Activated T-cell treated with anti-CD3 and anti-CD28 coated beads, Interleukin-2, amount 50 U/mL, for 1 hour (primary cell): ENCODE data around the gene FLNB.

Experiments used
- DNase-seq: peaks from one replicate; pipeline ENCODE4 v3.0.0-alpha.2; 2020

The FLNB gene

DNA sequence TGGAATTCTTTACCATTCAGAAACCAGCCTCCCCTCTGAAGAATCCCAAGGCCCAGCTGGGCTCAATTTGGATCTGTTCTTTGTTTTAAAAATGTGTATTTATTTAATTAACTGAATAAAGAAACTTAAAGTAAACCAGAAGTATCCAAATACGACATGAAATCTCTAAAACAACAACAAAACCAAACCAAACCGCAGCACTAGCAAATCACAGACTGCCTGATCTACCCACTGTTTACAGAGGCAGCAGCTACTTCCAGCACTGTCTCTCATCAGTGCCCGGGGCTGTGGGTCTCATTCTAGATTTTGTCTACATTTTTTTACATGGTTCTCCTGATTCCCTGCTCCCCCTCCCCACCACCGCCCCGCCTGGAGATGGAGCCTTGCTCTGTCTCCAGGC, 2.3 kb downstream of the FLNB start:
- no peak for DNase-seq

DNA sequence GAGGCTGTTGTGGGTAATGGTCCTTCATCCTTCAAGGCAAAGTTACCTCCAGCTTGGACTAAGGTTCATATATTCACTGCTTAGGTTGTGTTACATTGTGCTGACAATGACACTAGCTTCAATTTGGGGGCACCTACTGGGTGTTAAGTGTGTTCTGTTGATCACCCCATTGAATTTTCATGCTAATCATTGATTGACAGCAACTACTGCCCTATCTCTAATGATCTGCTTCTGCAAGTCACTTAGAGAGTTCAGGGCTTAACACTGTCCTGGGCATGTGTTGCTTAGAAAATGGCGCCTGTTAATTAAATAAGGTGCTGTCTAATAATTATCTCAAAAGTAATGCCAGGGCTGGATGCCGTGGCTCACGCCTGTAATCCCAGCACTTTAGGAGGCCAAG, 3.4 kb downstream of the FLNB start:
- DNase-seq = no peak

DNA sequence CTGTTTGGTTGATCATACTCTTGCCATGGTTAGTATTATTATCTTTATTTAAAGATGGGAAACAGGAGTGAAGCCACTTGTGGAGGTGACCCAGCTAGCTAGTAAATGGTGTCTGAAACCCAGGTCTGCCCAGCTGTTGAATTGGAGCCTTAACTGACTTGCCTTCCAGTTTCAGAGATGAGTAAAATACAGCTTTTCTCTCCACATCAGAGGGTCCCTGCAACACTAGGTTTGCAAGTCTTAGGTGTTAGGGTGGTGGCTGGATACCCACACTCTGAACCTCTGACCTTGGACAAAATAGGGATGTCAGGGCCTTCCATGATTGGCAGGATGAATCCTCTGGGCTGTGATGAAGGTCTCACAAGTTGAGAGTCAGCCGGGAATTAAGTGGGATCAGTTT, 4.1 kb downstream of the FLNB start:
- DNase-seq = no peak

DNA sequence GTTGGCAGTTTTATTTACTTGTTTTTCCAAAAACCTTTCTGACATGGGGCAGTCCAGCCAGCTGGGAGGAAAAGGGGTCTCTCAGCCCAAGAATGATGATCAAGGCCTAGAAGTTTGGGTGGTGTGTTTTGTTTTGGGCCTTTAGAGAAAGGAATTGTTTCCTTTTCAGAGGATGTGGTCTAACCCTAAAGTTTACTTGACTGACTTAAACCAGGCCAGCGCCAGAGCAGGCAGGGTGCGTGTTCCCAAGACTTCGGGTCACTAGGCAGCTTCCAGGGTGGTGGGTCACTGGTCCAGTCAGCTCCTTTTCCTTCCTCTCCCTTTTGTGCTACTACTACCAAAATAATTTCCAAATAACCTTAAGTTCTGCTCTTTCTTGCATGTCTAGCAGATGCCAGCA, 4.9 kb downstream of the FLNB start:
- DNase-seq = no peak

DNA sequence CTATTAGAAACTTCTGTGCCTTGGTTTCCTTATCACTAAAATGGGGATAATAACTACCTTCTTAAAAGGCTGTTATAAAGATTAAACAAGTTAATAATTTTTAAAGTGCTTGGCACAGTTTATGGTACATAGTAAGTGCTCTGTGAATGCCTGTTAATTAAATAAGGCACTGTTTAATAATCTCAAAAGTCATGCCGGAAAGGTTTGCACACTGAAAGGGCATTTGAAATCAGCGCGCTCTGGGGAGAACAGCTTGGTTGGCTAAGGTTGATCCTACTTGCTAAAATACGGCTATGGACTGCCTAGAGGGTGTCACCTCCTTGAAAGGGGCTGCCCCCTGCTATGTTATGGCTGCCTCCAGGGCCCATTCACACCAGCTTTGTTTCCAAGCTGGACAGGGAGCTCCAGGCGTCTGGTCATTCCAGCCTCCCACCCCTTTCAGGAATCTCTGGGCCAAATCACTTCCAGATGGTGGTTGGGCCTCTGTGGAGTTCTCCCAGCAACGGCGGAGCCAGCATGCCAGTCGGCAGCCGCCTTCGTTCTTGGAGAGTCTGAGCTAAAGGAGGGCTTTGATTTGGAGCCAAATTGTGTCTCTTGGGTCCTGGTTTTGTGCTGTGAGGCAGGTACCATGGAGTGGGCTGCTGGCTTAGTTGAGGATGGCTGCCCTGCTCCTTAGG, 5.9 kb downstream of the FLNB start:
- DNase-seq = no peak

DNA sequence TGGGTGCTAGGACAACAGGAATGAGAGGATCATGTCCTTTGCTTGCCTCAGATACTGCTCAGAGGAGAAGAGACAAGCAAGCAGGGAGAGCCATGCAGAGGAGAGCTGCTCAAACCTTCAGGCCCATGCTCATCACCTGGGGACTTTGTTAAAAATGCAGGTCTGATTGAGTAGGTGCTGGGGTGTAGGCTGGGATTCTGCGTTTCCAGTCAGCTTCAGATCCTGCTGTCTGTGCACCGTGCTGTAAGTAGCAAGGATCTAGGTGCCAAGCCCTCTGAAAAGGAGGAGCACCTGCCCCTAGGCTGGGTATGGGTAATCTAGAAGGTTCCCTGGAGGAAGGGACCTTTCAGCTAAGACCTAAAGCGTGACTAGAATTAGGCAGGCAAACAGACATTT, 7.3 kb downstream of the FLNB start:
- no peak for DNase-seq

DNA sequence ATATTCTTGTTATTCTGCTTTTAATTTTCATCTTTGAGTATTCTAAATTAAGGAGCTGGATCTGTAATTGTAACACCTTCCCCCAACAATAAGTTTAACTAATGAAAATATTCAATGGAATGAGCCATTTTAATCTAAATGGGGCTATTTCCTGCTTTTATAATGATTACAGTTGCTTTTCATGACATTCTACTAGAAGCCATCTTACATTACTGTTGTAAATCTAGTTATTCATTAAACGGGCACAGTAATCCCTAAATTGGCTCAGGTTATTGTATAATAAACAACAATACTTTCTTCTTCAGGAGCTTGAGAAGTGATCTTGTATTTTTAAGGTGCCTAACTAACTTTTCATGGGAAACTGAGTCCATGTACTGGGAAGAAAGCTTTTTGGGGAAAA, 8.5 kb downstream of the FLNB start:
- DNase-seq = no peak

DNA sequence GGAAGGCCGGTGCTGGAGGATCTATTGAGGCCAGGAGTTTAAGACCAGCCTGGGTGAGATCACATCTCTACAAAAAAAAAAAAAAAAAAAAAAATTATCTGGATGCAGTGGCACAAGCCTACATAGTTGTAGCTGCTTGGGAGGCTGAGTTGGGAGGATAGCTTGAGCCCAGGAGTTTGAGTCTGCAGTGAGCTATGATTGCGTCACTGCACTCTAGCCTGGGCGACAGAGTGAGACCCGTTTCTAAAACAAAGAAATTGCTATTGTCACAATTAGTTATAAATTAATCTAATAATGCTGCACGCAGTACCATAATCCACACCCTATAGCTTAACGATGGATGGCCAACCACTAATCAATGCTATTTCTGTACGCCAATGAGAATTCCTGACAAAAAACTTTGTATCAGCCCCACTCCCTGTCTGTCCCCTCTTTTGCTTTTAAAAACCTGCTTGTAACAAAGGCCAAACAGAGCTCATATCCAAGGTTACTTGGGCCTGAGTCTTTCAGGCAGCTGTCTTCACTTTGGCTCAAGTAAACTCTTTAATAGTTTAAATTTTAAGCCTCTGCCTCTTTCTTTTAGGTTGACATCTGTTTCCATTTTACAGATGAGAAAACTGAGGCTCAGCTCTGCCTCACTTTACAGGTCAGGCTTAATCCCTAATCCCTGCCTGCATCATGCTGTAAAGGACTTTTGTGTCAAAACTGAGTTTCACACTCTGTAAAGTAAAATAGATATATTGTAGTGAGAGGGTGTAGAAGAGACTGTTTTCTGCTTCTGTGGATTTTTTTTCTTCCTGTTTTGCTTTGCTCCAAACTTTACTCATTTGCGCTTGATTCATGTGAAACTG, 10.9 kb downstream of the FLNB start:
- DNase-seq = no peak

DNA sequence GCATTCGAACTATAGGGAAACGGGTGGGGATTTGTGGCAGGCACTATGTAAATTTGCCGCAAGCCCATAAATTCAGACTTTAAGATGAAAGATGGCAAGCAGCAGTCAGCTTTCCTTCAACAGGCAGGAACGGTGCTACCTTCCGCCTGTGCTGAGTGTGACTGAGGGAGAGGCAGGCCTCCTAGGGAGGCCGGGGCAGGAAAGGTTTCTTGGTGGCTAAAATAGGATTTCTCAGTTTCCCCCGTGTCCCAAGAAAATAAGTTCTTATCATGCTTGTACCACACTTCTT, 12.5 kb downstream of the FLNB start:
- no peak for DNase-seq

DNA sequence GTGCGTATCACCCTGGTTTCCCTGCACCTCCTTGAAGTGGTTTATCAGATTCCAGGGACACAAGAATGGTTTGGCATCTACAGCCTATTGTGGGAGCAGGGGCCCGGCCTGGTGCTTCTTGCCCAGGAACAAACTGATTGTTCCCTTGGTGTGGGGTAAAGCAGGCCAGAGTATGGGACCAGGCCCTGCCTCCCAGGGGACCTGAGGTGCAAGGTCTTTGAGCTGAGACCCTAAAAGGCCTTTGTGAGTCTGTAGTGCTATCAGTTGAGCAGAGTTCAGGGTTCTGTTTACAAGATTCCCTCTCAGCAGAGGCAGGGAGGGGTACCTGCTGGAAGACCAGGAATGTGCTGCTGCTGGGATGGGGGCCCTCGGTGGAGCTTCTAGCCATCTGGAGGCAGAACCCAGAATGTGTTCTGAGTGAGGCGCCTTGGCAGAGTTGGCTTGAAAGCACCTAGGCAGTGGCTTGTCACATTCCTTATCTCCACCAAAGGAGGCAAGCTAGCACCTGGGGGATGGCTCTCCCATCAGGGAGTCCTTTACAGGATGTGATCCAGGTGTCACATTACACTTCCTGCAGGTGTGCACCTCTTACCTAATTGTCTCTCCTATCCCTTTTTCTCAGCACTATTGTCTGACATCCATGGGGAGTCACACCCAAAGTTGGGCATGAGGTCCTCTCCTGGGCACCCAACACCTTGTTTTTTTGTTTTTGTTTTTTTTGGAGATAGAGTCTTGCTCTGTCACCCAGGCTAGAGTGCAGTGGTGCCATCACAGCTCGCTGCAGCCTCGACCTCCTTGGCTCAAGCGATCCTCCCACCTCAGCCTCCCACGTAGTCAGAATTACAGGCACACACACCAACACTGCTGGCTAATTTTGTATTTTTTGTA, 13.1 kb downstream of the FLNB start:
- DNase-seq = no peak

DNA sequence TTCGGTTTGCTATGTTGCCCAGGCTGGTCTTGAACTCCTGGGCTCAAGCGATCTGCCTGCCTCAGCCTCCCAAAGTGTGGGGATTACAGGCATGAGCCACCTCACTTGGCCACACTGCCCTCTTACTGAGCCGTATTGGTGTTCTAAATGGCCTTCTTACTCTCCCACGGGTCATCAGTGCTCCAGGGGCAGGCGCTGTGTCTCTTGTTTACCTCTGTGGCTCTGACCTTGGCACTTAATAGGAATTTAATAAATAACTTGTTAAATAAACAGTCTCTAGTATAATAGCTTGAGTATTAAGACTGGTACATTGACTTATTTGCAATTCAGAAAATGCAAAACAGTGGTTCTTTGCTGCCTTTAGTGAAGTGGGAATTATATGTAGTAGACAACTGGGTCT, 13.7 kb downstream of the FLNB start:
- no peak for DNase-seq

DNA sequence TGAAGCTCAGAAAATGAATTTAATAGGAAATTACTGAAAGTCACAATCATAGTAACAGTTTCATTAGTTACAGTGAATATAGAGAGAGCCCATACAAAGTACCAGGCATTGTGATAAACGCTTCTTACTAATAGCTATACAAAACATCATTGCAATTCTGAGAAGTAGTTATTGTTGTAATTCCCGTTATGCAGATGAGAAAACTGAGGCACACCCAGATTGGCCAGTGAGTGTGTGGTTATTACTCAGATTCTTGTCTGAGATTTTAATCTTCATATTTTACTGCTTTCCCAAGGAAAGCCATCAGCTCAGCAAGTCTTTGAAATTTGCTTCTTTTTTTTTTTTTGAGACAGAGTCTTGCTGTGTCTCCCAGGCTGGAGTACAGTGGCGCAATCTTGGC, 14.3 kb downstream of the FLNB start:
- DNase-seq = no peak

DNA sequence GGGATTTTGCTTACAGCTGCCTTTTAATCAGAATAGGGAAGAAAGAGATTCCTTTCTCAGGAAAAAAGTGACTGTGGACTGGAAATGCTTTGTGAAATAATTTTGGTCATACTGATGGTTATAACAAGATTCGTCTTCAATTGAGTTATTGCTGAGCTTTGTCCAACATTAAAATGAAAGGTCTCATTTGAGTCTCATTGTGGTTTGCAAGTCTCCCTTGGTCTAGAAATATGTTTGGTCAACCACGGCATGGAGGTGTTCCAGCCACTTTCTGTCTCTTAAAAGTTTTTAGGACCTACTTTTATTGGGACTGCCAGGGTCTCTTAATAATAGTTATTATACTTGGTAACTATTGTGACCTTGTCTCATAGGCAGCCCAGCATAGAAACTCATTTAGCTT, 15.3 kb downstream of the FLNB start:
- DNase-seq = no peak

DNA sequence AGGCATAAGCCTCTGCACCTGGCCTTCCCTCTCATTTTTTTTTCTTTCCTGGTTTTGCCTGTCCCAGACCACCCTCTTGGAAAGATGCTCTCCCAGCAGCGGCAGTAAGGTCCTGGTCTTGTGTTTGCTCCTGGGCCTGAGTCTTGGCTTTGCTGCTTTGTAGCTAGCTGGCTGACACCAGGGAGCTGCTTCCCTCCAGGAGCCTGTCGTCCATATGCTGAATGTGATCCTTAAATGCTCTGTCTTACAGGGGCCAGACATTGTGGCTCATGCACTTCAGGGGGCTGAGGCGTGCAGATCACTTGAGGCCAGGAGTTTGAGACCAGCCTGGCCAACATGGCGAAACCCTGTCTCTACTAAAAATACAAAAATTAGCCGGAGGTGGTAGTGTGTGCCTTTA, 17.2 kb downstream of the FLNB start:
- no peak for DNase-seq

DNA sequence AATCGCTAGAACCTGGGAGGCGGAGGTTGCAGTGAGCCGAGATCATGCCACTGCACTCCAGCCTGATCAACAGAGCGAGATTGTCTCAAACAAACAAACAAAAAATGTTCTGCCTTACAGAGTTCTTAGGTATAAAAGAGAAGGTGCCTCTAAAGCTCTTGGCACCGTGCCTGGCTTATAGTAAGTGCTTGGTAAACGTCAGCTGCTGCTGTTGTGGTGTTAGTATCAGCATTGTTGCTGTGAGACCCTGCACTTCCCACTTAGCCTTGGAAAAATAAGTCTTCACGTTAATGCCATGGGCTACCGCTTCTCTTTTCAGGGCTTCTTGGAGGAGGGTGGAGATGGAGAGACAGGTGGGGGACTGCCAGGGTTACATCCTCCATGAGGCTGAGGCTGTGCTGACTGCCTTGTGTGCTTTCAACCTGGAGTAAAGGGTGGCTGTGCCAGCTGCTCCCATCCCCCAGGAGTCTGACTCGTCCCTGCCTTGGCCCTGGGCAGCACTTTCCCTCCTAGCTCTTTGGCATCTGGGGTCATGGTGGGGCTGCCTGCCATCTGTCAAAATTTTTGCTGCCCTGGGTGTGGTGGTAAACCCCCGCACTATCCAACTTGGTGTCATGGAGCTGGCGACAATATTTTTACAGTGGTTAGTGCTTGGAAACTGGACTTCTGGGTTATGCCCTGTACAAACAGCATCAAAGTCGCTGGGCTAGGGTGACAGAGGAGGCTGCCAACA, 17.8 kb downstream of the FLNB start:
- DNase-seq = no peak

DNA sequence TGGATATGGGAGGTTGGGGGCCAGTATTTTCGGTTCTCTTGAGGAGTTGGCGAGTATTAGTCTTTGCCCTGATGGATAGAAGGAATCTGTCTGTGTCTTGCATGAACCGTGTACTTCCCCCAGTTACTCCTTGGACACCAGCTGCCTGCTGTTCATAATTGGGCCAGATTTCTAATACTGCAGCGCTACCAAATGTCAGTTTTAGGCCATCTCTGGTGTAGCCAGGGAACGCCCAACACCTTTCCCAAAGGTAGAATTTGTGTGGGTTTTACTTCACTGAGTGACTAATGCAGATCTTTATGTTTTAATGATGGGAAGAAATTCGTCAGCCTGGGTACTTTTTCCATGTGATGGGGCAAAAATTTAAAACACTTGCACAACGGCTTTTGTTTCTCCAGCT, 18.4 kb downstream of the FLNB start:
- no peak for DNase-seq

DNA sequence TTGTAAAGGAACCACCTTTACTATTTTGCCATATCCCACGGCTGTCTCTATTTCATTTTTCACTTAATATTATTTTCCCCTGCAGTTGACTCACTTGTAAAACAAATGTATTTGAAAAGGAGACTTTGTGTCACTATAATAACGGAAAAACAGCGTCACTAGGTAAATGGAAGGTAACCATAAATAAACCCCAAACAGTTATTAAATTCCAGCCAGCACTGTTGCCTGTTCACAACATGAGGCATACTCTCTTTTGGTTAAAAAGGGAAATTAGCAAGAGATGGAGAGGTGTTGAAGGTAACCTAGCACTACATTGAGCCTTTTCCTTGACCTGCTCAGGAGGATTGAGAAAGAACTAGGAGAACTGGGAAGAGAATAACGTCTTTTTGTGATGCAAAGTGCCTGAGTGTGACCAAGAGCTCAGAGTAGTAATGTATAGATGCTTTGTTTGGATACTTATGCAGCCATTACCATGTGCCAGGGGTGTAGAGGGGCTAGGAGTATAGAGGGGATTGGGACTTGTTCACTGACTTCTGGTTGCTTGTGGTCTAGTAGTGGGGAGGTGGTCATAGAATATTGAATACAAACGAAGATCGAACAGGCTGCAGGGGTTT, 19.6 kb downstream of the FLNB start:
- DNase-seq = no peak

DNA sequence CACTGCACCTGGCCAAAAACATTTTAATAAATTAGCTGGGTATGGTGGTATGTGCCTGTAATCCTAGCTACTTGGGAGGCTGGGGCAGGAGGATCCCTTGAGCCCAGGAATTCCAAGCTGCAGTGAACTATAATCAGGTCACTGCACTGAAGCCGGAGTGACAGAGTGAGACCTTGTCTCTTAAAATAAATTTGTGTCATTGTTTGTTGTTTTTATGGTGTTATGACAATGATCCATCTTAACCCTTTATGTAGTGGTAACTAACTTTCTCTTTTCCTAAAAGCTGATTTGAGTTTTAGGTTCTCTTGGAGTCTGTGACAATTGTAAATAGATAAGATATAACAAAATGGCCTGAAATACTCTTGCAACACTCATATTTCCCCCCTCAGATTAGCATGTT, 20.7 kb downstream of the FLNB start:
- no peak for DNase-seq

DNA sequence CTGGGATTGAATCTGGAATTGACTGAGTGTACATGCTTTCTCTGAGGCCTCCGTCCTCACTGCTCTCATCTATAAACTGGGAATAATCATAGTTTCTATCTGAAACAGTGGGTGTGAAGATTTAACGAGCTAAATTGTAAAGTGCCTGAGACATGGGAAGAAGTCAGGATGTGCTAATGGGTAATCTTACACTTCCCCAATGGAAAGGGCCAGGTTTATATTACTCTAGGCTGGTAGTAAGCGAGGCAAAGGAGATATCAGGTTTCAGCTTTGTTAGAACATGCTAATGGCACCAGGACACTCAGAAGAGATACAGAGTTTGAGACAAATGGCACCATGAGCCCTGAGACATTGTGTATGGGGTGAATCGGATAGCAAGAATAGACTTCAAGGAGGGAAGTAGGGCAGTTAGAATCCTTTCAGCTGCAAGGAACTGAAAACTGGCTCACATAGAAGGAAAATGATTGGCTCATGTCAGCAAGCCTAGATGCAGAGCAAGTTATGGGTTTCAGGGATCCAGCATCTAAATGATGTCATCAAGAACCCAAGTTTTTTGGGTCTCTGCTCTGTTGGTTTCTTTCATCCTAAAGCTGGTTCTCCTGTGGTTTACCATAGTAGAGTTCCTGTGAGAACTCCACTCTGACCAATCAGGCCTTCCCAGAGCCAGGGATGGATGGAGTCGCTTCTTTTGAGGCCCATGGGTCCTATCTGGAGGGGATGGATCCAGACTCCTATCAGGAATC, 21.8 kb downstream of the FLNB start:
- DNase-seq = no peak

DNA sequence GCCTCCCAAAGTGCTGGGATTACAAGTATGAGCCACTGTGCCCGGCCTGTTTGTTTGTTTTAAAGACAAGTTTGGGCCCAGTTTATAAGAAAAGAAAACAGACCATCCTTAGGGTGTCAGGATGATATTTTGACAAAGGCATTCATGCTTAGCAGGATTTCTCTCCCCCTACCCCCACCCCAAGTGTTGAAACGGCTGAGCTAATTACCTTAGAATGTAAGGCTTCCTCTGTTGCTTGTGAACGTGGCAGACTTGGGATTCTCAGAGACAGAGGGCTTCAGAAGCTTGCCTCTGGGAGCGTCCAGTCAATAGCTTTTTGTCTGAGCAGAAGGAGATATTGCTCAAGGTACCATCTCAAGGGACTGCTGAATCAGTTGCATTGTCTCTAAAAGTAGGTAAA, 24.0 kb downstream of the FLNB start:
- no peak for DNase-seq

DNA sequence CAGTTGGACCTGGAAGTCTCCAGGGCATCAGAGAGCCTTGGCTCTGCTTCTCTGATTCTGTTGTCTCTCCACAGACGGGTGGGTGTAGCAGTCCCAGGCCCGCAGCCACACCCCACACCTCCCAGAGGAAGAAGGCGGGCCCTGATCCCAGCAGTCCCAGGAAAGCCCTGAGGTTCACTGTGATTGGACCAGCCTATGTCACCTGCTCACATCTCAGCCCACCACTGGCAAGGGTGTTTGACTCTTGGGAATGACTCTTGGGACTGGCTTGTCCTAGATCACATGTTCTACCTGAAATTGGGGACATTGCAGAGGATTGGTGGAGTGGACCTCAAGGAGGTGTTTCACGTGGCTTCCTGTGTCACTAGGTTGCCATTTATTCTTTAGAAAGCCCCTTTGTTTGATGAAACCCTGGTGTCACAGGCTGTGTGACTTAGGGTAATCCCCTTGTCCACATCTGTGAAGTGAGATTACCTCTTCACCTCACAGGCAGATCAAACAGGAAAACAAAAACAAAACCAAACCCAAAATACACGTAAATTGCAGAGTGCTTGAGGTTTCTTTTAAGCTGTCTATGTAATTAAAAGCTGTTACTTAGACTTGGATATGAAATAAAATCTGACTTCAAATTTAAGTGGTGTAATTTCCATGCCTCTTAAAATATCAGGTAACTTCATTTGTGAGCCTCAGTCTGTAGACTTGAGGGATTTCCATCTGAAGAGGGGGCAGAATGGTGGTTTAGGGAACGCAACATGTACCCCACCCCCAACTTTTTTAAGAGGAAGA, 26.7 kb downstream of the FLNB start:
- peak; percentile 24 for DNase-seq
